ENCODE results near the gene DYNLT3. TPM values are rescaled to one million over a fixed set of nuclear protein-coding genes. Genes with fewer than 3 reads are reported as not detected.

The DYNLT3 gene
- total RNA-seq, 1 experiment from 2014 or later: 50.9 TPM

Other genes with a start within 250 kb of the DYNLT3 start
- 0.11 and 0.13 TPM in 2 replicates for gene XK, start 161.8 kb downstream of the DYNLT3 start, total RNA-seq (2014; rRNA removed)
- under 0.01 TPM in 1 of 2 replicates, not detected in the other for gene CYBB, start 67.5 kb downstream of the DYNLT3 start, total RNA-seq (2014; rRNA removed)
- gene SYTL5, start 159.0 kb upstream of the DYNLT3 start, total RNA-seq (2014; rRNA removed): 0.32 and 0.46 TPM in 2 replicates

Data from LHCN-M2 (cell line).